ENCODE results near the gene PLEK.
"Not testable (repeated sequence)": the region's sequence is repeated elsewhere in the genome, so short reads cannot be mapped to it uniquely, and the experiment has no call there.

PLEK gene

GRCh38 chr2:68418419-68418818 lies 53.3 kb downstream of the PLEK start:
- DNase-seq: no peak

- DNase-seq: no peak
These were observed 53.8 kb downstream of the PLEK start for GRCh38 chr2:68418855-68419254.

GRCh38 chr2:68420254-68420910 lies 55.3 kb downstream of the PLEK start:
- DNase-seq: no peak

GRCh38 chr2:68423966-68424650 lies 59.0 kb downstream of the PLEK start:
- no peak for DNase-seq

GRCh38 chr2:68425503-68425902 lies 60.4 kb downstream of the PLEK start:
- no peak for DNase-seq

- DNase-seq: no peak
These were observed 61.4 kb downstream of the PLEK start for GRCh38 chr2:68426446-68426845.

- no peak for DNase-seq
These were observed 61.9 kb downstream of the PLEK start for GRCh38 chr2:68426848-68427579.

GRCh38 chr2:68428126-68428525 lies 63.0 kb downstream of the PLEK start:
- DNase-seq: no peak

- DNase-seq: no peak
These were observed 63.7 kb downstream of the PLEK start for GRCh38 chr2:68428746-68429145.

GRCh38 chr2:68429311-68429826 lies 64.3 kb downstream of the PLEK start:
- no peak for DNase-seq

GRCh38 chr2:68431316-68431972 lies 66.4 kb downstream of the PLEK start:
- no peak for DNase-seq

GRCh38 chr2:68432696-68433658 lies 67.9 kb downstream of the PLEK start:
- no peak for DNase-seq

- no peak for DNase-seq
These were observed 69.9 kb downstream of the PLEK start for GRCh38 chr2:68434981-68435380.

GRCh38 chr2:68435615-68436014 lies 70.5 kb downstream of the PLEK start:
- DNase-seq: no peak

GRCh38 chr2:68436270-68436669 lies 71.2 kb downstream of the PLEK start:
- no peak for DNase-seq

- no peak for DNase-seq
These were observed 73.6 kb downstream of the PLEK start for GRCh38 chr2:68438455-68439303.

GRCh38 chr2:68441179-68441993 lies 76.3 kb downstream of the PLEK start:
- DNase-seq: peak; percentile 82

- DNase-seq: no peak
These were observed 76.9 kb downstream of the PLEK start for GRCh38 chr2:68441994-68442322.

- not testable (repeated sequence) for DNase-seq
These were observed 81.3 kb downstream of the PLEK start for GRCh38 chr2:68446425-68446824.

Data from NCI-H774 (cell line).